GM12874 (cell line): ENCODE results near the gene TXNDC11.

ENCODE experiments used
- CTCF ChIP-seq: IDR thresholded peaks from 2 replicates; pipeline ENCODE4 v1.5.1; 2011; ENCODE audit warnings: low read depth, mild to moderate bottlenecking, control low read depth, low read length, moderate library complexity; ENCODE audit not compliant: insufficient read depth

The TXNDC11 gene

DNA sequence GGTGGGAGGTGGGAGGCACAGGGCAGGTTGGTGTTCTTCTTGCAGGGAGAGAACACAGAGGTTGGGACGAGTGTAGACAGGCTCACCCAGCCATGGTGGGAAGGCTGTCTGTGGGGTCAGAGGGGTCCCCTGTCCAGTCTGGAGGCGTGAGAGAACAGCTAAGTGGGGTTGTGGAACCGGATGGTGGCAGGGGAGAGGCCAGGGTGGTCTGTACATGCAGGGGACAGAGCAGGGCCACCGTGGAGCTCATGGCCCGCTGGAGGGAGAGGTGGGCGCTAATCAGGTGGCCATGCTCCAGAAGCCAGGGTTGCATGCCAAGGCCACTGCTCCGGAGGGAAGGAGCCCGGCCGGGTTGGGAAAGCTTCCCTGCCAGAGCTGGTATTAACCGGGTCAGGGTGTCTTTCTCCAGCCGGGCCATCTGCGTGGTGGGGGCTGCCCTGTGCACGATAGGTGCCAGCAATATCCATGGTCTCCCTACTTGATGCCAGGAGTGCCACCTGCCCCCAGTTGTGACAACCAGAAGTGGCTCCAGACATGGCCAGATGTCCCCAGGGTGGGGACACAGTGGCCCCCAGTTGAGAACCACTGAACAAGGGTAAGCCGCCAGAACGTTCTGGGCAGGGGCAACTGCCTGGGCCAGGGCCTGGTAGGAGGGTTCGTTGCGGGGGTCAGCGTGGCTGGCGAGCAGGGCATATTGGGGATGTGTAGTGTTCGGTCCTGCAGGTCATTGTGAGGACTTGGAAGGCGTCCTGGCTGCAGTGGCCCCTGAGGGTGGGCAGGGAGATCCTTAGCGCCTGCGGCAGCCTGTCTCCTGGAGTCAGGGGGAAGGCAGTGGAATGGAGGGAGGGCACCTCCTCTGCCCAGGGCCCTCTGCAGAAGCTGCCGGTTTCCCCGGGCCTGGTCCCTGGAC, 69.3 kb downstream of the TXNDC11 start:
- no peak for TF ChIP-seq CTCF

DNA sequence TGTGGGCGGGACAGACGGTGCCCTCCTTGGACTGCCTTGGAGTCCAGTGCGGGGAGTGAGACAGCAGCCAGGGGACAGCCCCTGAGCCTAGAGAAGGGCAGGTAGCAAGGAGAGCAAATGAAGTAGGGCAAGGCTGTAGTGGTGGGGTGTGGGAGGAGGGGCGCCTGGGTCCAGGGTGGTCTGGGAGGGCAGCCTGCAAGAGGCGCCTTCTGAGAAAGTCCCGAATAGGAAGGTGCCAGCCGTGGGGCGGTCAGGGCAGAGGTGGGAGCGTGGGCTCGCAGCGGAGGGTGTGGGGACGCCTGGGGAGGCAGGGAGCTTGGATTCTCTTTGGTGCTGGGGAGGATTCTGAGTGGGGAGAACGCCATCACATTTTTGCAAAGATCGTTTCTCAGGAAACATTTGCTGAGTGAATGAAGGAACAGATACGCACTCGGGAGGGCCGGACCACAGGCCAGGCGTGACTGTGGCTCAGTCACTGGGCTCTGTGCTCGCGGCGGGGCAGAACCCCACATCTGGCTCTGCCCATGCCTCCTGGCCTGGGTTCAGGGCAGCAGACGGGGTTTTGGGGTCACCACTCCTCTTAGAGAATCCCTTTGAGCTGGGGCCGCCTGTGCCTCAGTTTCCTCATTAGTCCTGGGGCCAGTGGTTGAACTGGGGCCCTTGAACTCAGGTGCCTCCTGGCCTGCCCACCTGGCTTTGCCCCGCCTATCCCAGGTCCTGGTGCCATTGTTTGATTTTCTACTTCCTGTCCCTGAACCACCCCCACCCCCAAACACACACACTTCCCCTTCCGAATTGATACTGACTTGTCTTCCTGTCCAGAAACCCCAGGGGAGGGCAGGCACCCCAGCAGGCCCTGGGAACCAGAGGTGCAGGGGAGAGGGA, 70.2 kb downstream of the TXNDC11 start:
- no peak for TF ChIP-seq CTCF

- TF ChIP-seq CTCF: no peak
Observed at GRCh38 chr16:11671676-11672075, 71.0 kb downstream of the TXNDC11 start.

DNA sequence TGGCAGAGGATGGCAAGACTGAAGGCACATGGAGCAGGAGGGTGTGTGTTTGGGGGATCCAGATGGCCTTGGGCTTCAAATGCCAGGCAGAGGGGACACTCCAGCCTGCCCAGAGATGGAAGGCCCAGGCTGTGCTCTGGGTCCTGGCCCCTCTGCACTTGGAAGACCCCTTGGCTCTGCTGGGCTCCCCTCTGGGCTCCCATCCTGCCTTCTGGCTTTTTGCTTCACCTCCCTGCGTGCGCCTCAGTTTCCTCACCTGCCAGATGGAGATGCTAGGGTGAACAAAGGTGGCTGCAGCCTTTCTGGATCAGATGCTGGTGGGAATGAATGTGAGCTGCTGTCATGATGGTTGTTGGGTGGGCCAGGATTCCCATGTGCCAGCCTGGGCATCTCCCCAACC, 71.4 kb downstream of the TXNDC11 start:
- TF ChIP-seq CTCF: no peak

- TF ChIP-seq CTCF: no peak
Observed at GRCh38 chr16:11670171-11671131, 72.2 kb downstream of the TXNDC11 start.

GRCh38 chr16:11669380-11670146, 73.1 kb downstream of the TXNDC11 start:
- TF ChIP-seq CTCF: no peak
